Measurements from ENCODE around the gene PPP1R1A. TPM values are rescaled to one million over a fixed set of nuclear protein-coding genes. Genes with fewer than 3 reads are reported as not detected.

The PPP1R1A gene
- total and polyA plus RNA-seq, 12 donors: 39.4 to 378 (median 56.5) TPM

DNA sequence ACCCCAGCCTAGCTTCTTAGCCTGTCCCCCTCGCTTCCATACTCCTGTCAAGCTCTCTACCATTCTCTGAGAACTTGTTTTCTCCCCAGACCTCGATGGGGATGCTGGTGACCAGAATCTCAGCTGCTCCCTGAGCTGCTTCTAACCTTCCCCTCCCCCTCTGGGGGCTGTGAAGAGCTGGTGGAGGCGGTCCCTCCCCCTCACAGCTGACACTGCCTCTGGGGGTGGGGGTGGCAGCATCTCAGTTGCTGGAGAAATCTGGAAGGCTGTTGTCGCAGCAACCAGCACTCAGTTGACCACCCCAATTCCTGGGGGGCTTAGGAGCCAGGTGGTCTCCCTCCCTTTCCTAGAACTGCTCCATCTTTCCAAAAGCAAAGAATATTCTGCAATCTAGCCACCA is 4.7 kb downstream of the PPP1R1A start:
- Histone ChIP-seq H3K9me3 (no peaks in the 10 kb centered on the region), H3K27me3 (peaks cover 0 to 39% (median 14%) of the 10 kb centered on the region in 7 donors), H3K36me3 (no peaks in the 10 kb centered on the region), H3K27ac (no peak overlapping the region), H3K4me1 (peaks cover 0 to 25% (median 14%) of the 10 kb centered on the region in 9 donors), H3K4me3 (no peak overlapping the region)
- ATAC-seq (no peak), DNase-seq (no peak)
- intact Hi-C loops (cut with DNase I): loop anchor here in 1 of 10 donors (10.0 kb wide), 1 partner anchor 371 kb away; no protein-coding TSS in a partner anchor
- WGBS, 2 donors: 60 to 64% methylated on average over 4 of the region's 4 CpGs
- no peak for TF ChIP-seq CTCF (IDR thresholded peaks at IDR 0.05)

DNA sequence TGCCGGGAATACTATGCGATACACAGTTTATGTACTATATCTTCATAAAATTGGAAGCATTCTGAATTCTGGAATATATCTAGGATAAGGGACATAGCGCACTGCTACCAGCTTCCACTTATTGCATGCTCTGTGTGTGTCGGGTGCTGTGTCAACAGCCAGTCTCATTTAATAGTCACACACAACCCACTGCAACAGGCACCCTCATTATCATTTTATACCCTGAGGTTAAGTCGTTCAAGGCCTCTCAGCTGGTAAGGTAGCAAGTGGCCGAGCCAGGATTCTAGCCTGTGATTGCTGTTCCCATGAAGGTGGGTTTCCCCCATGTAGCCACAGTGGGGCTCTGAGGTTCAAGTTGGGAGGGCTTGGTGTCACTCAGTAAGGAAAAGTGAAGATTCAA is 7.0 kb downstream of the PPP1R1A start:
- no peak for ATAC-seq
- peaks cover 0 to 8% (median 6%) of the 10 kb centered on the region in 9 donors for H3K4me1 ChIP-seq
- no peaks in the 10 kb centered on the region for H3K9me3 ChIP-seq
- H3K27ac ChIP-seq: no peak overlapping the region
- no peak overlapping the region for H3K4me3 ChIP-seq
- WGBS, 2 donors: 86 to 89% methylated on average over 6 of the region's 6 CpGs
- H3K36me3 ChIP-seq: peaks cover 0 to 8% (median 0%) of the 10 kb centered on the region in 9 donors
- no peak for TF ChIP-seq CTCF (IDR thresholded peaks at IDR 0.05)
- H3K27me3 ChIP-seq: peaks cover 0 to 16% (median 4%) of the 10 kb centered on the region in 7 donors
- no peak for DNase-seq
- intact Hi-C loops (cut with DNase I): loop anchor here in 1 of 10 donors (10.0 kb wide), 1 partner anchor 373 kb away; no protein-coding TSS in a partner anchor

- peak; percentile 96 to 100 (median 99) for TF ChIP-seq CTCF (IDR thresholded peaks at IDR 0.05)
- Histone ChIP-seq H3K9me3 (no peaks in the 10 kb centered on the region), H3K27me3 (peaks cover 0 to 23% (median 8%) of the 10 kb centered on the region in 7 donors), H3K27ac (peak overlapping the region in 1 of 10 donors; percentile 22), H3K36me3 (peaks cover 0 to 20% (median 0%) of the 10 kb centered on the region in 9 donors), H3K4me1 (peaks cover 0 to 8% (median 6%) of the 10 kb centered on the region in 9 donors), H3K4me3 (no peak overlapping the region)
- intact Hi-C loops (cut with DNase I): loop anchor here in 2 of 10 donors (2.0 to 10.0 kb wide), 2 partner anchors 23 to 375 kb away; no protein-coding TSS in a partner anchor
- DNase-seq (peak; percentile 86 to 87), ATAC-seq (peak; percentile 87 to 97 (median 94))
- 11 to 14% methylated on average over 11 of the region's 11 CpGs for WGBS, 2 donors
Measured at GRCh38 chr12:54579696-54580333, 8.6 kb downstream of the PPP1R1A start.

DNA sequence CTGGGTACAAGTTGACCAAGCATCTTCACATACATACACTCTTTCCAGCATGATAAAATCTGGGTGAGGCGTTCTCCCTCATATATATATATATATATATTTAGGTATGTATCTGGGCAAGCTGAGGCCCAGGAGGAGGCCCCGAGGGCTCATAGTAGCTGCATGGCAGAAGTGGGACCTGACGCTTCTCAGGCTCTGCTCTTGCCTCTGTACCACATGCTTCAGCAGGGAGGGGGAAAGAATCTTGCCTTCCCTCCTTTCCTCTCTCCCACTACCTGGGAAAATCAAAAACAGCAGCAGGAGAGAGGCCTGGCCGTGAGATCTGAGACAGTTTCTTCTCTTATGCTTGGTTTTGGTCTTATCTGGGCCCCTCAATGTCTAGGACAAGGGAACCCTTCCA is 9.2 kb downstream of the PPP1R1A start:
- no peak overlapping the region for H3K27ac ChIP-seq
- no peak overlapping the region for H3K4me3 ChIP-seq
- DNase-seq (no peak), ATAC-seq (peak in 1 of 8 donors; percentile 13)
- peaks cover 0 to 23% (median 8%) of the 10 kb centered on the region in 7 donors for H3K27me3 ChIP-seq
- intact Hi-C loops (cut with DNase I): loop anchor here in 1 of 10 donors (2.0 kb wide), 1 partner anchor 24 kb away; no protein-coding TSS in a partner anchor
- H3K4me1 ChIP-seq: peaks cover 0 to 8% (median 6%) of the 10 kb centered on the region in 9 donors
- WGBS, 2 donors: 46 to 58% methylated on average over 4 of the region's 4 CpGs
- H3K36me3 ChIP-seq: peaks cover 0 to 23% (median 0%) of the 10 kb centered on the region in 9 donors
- H3K9me3 ChIP-seq: no peaks in the 10 kb centered on the region
- TF ChIP-seq CTCF (IDR thresholded peaks at IDR 0.05): no peak
